HCT116 (cell line): ENCODE data around the gene CKLF. TPM values are rescaled to one million over a fixed set of nuclear protein-coding genes. Genes with fewer than 3 reads are reported as not detected.

ENCODE experiments used
- ATAC-seq: fragments of 200-7000 bp; cut with Tn5 transposase; 2 replicates; pipeline ENCODE4 v1.9.1; 2020; ENCODE audit warnings: mild to moderate bottlenecking, moderate library complexity
- BruUV-seq: library from RNA; stranded (reverse); fragments of 400-500 nt; replicated peaks from 2 replicates; lab custom pipeline; 2021; lab: Mats Ljungman, UMichigan
- CTCF ChIA-PET: fragments of 300-600 bp; sonication (Branson Sonifier 250); formaldehyde crosslinking; loops from one replicate; lab custom pipeline; 2021; ENCODE audit warnings: antibody characterized with exemption; lab: Charles Lee
- POLR2A ChIA-PET: fragments of 300-600, 350-600 bp; sonication (Branson Sonifier 250); formaldehyde crosslinking; loops from one replicate; lab custom pipeline; 2021; ENCODE audit warnings: antibody characterized with exemption; lab: Charles Lee
- RAD21 ChIA-PET, 2 experiments: fragments of 300-600 bp; sonication (Branson Sonifier 250); formaldehyde crosslinking; loops; one replicate each; lab custom pipeline; 2023; ENCODE audit warnings: low total read pairs in 2 of 2; ENCODE audit not compliant: uncharacterized antibody in 2 of 2, unreplicated experiment in 2 of 2, low non-redundant PET in 1 of 2; lab: Charles Lee
- DNase-seq: peaks from one replicate; pipeline ENCODE4 v3.0.0-alpha.2; 2010; ENCODE audit warnings: low read depth, low spot score
- H2AFZ ChIP-seq: fragments of 200-600 bp; shearing (Covaris generic), sonication (generic); 2 replicates; pipeline ENCODE4 v1.6.1; 2017; ENCODE audit warnings: low read depth, mixed run types, mixed read lengths, antibody characterized with exemption, low read length; ENCODE audit not compliant: poor library complexity, severe bottlenecking
- H3K27ac ChIP-seq: 2 replicates; pipeline ENCODE4 v1.5.1; 2012; ENCODE audit warnings: low read depth, low read length
- H3K27me3 ChIP-seq: fragments of 200-600 bp; sonication (generic); 2 replicates; pipeline ENCODE4 v1.6.1; 2016; ENCODE audit warnings: mixed run types, low read length, mixed read lengths; ENCODE audit not compliant: insufficient read depth
- H3K36me3 ChIP-seq, 2 experiments: fragments of 200-500 bp in 1 of 2; fragments of 200-600 bp in 1 of 2; sonication (Bioruptor generic) in 1 of 2; sonication (generic) in 1 of 2; 2 replicates each; pipeline versions ENCODE4 v1.5.1 to v1.6.1; 2014 to 2016; ENCODE audit warnings: low read length in 2 of 2, inconsistent platforms in 1 of 2, mixed read lengths in 1 of 2, mixed run types in 1 of 2; ENCODE audit not compliant: insufficient read depth in 2 of 2, control insufficient read depth in 1 of 2
- H3K4me1 ChIP-seq, 2 experiments: fragments of 200-600 bp in 1 of 2; sonication (generic) in 1 of 2; 2 replicates each; pipeline versions ENCODE4 v1.5.1 to v1.6.1; 2012 to 2017; ENCODE audit warnings: low read length in 2 of 2, inconsistent platforms in 1 of 2, mild to moderate bottlenecking in 1 of 2, mixed read lengths in 1 of 2, mixed run types in 1 of 2, moderate library complexity in 1 of 2; ENCODE audit not compliant: insufficient read depth in 2 of 2, control insufficient read depth in 1 of 2
- H3K4me2 ChIP-seq: fragments of 200-600 bp; sonication (generic); 2 replicates; pipeline ENCODE4 v1.6.1; 2017; ENCODE audit warnings: mixed run types, low read length, mixed read lengths
- H3K4me3 ChIP-seq, 2 experiments: fragments of 200-600 bp in 1 of 2; sonication (generic) in 1 of 2; replicated peaks in 1 of 2; 2 replicates each; pipeline ENCODE4 v1.5.1; 2011 to 2016; ENCODE audit warnings: low read length in 2 of 2, control low read depth in 1 of 2, low read depth in 1 of 2, mild to moderate bottlenecking in 1 of 2, mixed read lengths in 1 of 2, mixed run types in 1 of 2
- H3K79me2 ChIP-seq: fragments of 200-600 bp; sonication (generic); 2 replicates; pipeline ENCODE4 v1.6.1; 2017; ENCODE audit warnings: mild to moderate bottlenecking, mixed run types, low read length, moderate library complexity, mixed read lengths; ENCODE audit not compliant: insufficient read depth
- H3K9ac ChIP-seq: fragments of 200-600 bp; sonication (generic); 2 replicates; pipeline ENCODE4 v1.6.1; 2016; ENCODE audit warnings: low read length, mixed read lengths
- H3K9me2 ChIP-seq: fragments of 200-600 bp; sonication (generic), shearing (Covaris generic); 2 replicates; pipeline ENCODE4 v1.6.1; 2017; ENCODE audit warnings: mixed run types, mild to moderate bottlenecking, moderate library complexity; ENCODE audit not compliant: insufficient read depth
- H3K9me3 ChIP-seq, 2 experiments: fragments of 200-500 bp in 1 of 2; fragments of 200-600 bp in 1 of 2; sonication (Bioruptor generic) in 1 of 2; sonication (generic) in 1 of 2; 2 replicates each; pipeline ENCODE4 v1.6.1; 2014 to 2017; ENCODE audit warnings: low read length in 2 of 2, mixed read lengths in 2 of 2, inconsistent platforms in 1 of 2, low read depth in 1 of 2, mild to moderate bottlenecking in 1 of 2, mixed run types in 1 of 2, moderate library complexity in 1 of 2; ENCODE audit not compliant: control insufficient read depth in 1 of 2, insufficient read depth in 1 of 2
- H4K20me1 ChIP-seq: fragments of 200-600 bp; sonication (generic), shearing (Covaris generic); 2 replicates; pipeline ENCODE4 v1.6.1; 2017; ENCODE audit warnings: mixed run types, mild to moderate bottlenecking, moderate library complexity; ENCODE audit not compliant: insufficient read depth
- EZH2 ChIP-seq: fragments of 200-600 bp; sonication (generic); IDR thresholded peaks from 2 replicates; pipeline ENCODE4 v1.6.1; 2017; ENCODE audit warnings: antibody characterized with exemption, mixed run types
- EZH2phosphoT487 ChIP-seq: fragments of 200-600 bp; IDR thresholded peaks from 2 replicates; pipeline ENCODE4 v1.6.1; 2018; ENCODE audit warnings: antibody characterized with exemption, borderline replicate concordance
- FOSL1 ChIP-seq: IDR thresholded peaks from 2 replicates; pipeline ENCODE4 v1.6.1; 2012; ENCODE audit warnings: low read depth
- JUND ChIP-seq: IDR thresholded peaks from 2 replicates; pipeline ENCODE4 v1.6.1; 2012
- POLR2A ChIP-seq: IDR thresholded peaks from 2 replicates; pipeline ENCODE4 v1.7.0; 2011; ENCODE audit warnings: borderline replicate concordance; ENCODE audit not compliant: insufficient read depth, insufficient read length; ENCODE audit errors: extremely low read depth
- RAD21 ChIP-seq: IDR thresholded peaks from 2 replicates; pipeline ENCODE4 v1.6.1; 2012; ENCODE audit warnings: low read depth, mild to moderate bottlenecking
- SIN3A ChIP-seq: IDR thresholded peaks from 2 replicates; pipeline ENCODE4 v1.6.1; 2012; ENCODE audit warnings: low read depth
- SP1 ChIP-seq: IDR thresholded peaks from 2 replicates; pipeline ENCODE4 v1.6.1; 2012; ENCODE audit warnings: low read depth
- SRF ChIP-seq: IDR thresholded peaks from 2 replicates; pipeline ENCODE4 v1.6.1; 2012; ENCODE audit warnings: low read depth
- YY1 ChIP-seq: IDR thresholded peaks from 2 replicates; pipeline ENCODE4 v1.6.1; 2011; ENCODE audit warnings: low read length, low read depth, moderate library complexity, mild to moderate bottlenecking; ENCODE audit not compliant: insufficient replicate concordance; ENCODE audit errors: extremely low read depth
- ZBTB33 ChIP-seq: IDR thresholded peaks from 2 replicates; pipeline ENCODE4 v1.6.1; 2011; ENCODE audit warnings: mild to moderate bottlenecking, low read length, moderate library complexity; ENCODE audit not compliant: insufficient replicate concordance; ENCODE audit errors: extremely low read depth
- ZNF274 ChIP-seq: fragments of 200-500 bp; sonication (Bioruptor generic); IDR thresholded peaks from 2 replicates; pipeline ENCODE4 v1.6.1; 2014; ENCODE audit warnings: mild to moderate bottlenecking, low read depth, low read length, inconsistent platforms
- intact Hi-C: fragments of 100-400 bp; cut with micrococcal nuclease; formaldehyde crosslinking; loops from 2 replicates; pipeline ENCODE4 v1.10.0; 2022
- total RNA-seq: library from RNA; stranded (reverse); gene quantifications from one replicate; pipeline ENCODE4 v1.2.1, GENCODE V29; 2021; ENCODE audit not compliant: unreplicated experiment
- TF ChIP-seq, protein P1 (sequence below): IDR thresholded peaks from 2 replicates; pipeline ENCODE4 v1.6.1; 2012; ENCODE audit warnings: low read depth
- TF ChIP-seq, protein P2 (sequence below): IDR thresholded peaks from 2 replicates; pipeline ENCODE4 v1.6.1; 2012
- TF ChIP-seq, protein P3 (sequence below): IDR thresholded peaks from 2 replicates; pipeline ENCODE4 v1.6.1; 2012

The CKLF gene
- total RNA-seq, 1 experiment from 2014 or later = 38.6 TPM

- TF ChIP-seq EZH2phosphoT487 = no peak
- peak; percentile 45 for TF ChIP-seq JUND
- peak; percentile 42 for TF ChIP-seq FOSL1
- 0 out of 2 replicates have a peak, but pooled peaks have one; percentile 20 for TF ChIP-seq SP1
- TF ChIP-seq, all 23 proteins: peak for 5
Observed at GRCh38 chr16:66569827-66570405, 17.5 kb downstream of the CKLF start (continued).

DNA sequence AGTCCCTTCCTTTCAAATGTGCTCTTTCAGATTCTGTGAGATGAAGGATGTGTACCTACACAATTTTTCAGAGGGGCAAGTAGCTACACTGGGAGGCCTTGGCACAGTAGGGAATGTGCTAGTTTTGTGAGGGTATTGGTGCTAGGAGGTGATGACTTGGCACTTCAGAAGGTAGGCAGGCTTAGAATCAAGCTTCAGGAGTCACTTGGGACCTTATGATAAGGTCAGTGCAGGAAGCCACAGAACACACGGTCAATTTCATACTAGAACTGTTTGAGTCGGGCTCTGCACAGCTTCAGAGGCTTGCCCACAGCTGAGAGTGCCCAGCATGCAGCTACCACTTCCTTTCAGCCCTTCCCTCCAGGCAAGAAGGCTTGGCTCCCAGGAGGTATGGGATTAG lies 20.0 kb downstream of the CKLF start:
- Histone ChIP-seq H3K4me1 (peaks cover 0 to 13% of the 10 kb centered on the region in 2 experiments; a peak in 3 of 4 replicates), H2AFZ (no peak overlapping the region), H3K9me2 (no peaks in the 10 kb centered on the region), H3K27ac (no peak overlapping the region), H3K9ac (no peak overlapping the region), H3K36me3 (no peaks in the 10 kb centered on the region), H4K20me1 (peaks cover 3% of the 10 kb centered on the region; the same call in 1 of the 2 replicates), H3K79me2 (no peaks in the 10 kb centered on the region), H3K4me2 (no peak overlapping the region), H3K27me3 (no peaks in the 10 kb centered on the region), H3K9me3 (no peaks in the 10 kb centered on the region), H3K4me3 (no peak overlapping the region)
- intact Hi-C loops = no loop called here
- ATAC-seq (no peak), DNase-seq (no peak)
- BruUV-seq = no TSS peak
- ChIA-PET CTCF (interaction anchor here (1.3 kb wide), 1 partner anchor 9 kb away, joined by 3 read pairs; no protein-coding TSS in a partner anchor), RAD21 (no interaction called here), POLR2A (no interaction called here)
- TF ChIP-seq ZBTB33 = no peak
- no peak for TF ChIP-seq POLR2A
- TF ChIP-seq, protein P1, sequence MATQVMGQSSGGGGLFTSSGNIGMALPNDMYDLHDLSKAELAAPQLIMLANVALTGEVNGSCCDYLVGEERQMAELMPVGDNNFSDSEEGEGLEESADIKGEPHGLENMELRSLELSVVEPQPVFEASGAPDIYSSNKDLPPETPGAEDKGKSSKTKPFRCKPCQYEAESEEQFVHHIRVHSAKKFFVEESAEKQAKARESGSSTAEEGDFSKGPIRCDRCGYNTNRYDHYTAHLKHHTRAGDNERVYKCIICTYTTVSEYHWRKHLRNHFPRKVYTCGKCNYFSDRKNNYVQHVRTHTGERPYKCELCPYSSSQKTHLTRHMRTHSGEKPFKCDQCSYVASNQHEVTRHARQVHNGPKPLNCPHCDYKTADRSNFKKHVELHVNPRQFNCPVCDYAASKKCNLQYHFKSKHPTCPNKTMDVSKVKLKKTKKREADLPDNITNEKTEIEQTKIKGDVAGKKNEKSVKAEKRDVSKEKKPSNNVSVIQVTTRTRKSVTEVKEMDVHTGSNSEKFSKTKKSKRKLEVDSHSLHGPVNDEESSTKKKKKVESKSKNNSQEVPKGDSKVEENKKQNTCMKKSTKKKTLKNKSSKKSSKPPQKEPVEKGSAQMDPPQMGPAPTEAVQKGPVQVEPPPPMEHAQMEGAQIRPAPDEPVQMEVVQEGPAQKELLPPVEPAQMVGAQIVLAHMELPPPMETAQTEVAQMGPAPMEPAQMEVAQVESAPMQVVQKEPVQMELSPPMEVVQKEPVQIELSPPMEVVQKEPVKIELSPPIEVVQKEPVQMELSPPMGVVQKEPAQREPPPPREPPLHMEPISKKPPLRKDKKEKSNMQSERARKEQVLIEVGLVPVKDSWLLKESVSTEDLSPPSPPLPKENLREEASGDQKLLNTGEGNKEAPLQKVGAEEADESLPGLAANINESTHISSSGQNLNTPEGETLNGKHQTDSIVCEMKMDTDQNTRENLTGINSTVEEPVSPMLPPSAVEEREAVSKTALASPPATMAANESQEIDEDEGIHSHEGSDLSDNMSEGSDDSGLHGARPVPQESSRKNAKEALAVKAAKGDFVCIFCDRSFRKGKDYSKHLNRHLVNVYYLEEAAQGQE = no peak
- no peak for TF ChIP-seq RAD21
- TF ChIP-seq EZH2 = no peak
- no peak for TF ChIP-seq ZNF274
- TF ChIP-seq, protein P2, sequence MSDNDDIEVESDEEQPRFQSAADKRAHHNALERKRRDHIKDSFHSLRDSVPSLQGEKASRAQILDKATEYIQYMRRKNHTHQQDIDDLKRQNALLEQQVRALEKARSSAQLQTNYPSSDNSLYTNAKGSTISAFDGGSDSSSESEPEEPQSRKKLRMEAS = no peak
- TF ChIP-seq SIN3A = no peak
- TF ChIP-seq, protein P3, sequence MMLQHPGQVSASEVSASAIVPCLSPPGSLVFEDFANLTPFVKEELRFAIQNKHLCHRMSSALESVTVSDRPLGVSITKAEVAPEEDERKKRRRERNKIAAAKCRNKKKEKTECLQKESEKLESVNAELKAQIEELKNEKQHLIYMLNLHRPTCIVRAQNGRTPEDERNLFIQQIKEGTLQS = no peak
- TF ChIP-seq SRF = no peak
- TF ChIP-seq YY1 = no peak
- TF ChIP-seq EZH2phosphoT487 = no peak
- TF ChIP-seq JUND = no peak
